ENCODE data around the gene TAF1. TPM values are rescaled to one million over a fixed set of nuclear protein-coding genes. Genes with fewer than 3 reads are reported as not detected.

The TAF1 gene
- total and polyA plus RNA-seq, 2 of the 13 experiments (the other 11 are each of a cell fraction or from before 2014, with no cell fraction given): 8.1 to 17.7 TPM

- TF ChIP-seq ARID2 (CRISPR knock-in tag; IDR thresholded peaks at IDR 0.05; ENCODE audit: borderline replicate concordance) (no peak), GLMP (CRISPR knock-in tag; IDR thresholded peaks at IDR 0.05; ENCODE audit: borderline replicate concordance) (no peak)
Observed at GRCh38 chrX:71514367-71515037, 148.3 kb downstream of the TAF1 start (continued).

GRCh38 chrX:71515038-71515396 lies 148.9 kb downstream of the TAF1 start:
- H3K4me3 ChIP-seq (replicated peaks in 1 of 3; ENCODE audit: insufficient read depth in 1 of 3, low read depth in 2 of 3, low read length in 3 of 3): no peak overlapping the region
- intact Hi-C loops (cut with micrococcal nuclease; ENCODE audit: unreplicated experiment) (no loop called here), in situ Hi-C loops (cut with HindIII; ENCODE audit: extremely low pct_ligation_motif_present, low pct_unique_long_range_greater_than_20kb) (no loop called here)
- no peak for ATAC-seq
- 56% methylated on average over 1 of the region's 2 CpGs for WGBS (ENCODE audit: low lambda C conversion rate)
- TF ChIP-seq HNRNPUL1 (IDR thresholded peaks at IDR 0.05; ENCODE audit: low read depth, low read length) (no peak), KDM3A (CRISPR knock-in tag; IDR thresholded peaks at IDR 0.05; ENCODE audit: low read depth) (no peak), SIN3A (IDR thresholded peaks at IDR 0.05; ENCODE audit: borderline replicate concordance, low read depth, low read length) (no peak), ZKSCAN8 (CRISPR knock-in tag; IDR thresholded peaks at IDR 0.05; ENCODE audit: borderline replicate concordance) (no peak), TRIM24 (CRISPR knock-in tag; IDR thresholded peaks at IDR 0.05) (no peak), MLXIP (CRISPR knock-in tag; IDR thresholded peaks at IDR 0.05; ENCODE audit: borderline replicate concordance) (no peak), KDM6A (CRISPR knock-in tag; IDR thresholded peaks at IDR 0.05; ENCODE audit: low read depth) (no peak)
- H3K9ac ChIP-seq (ENCODE audit: insufficient read depth, low read depth, low read length): no peak overlapping the region
- H3K27ac ChIP-seq (ENCODE audit: extremely low read length, insufficient read depth, low read length): no peak overlapping the region
- no peaks in the 10 kb centered on the region for H3K79me2 ChIP-seq (ENCODE audit: insufficient read depth, low read length)
- no peaks in the 10 kb centered on the region for H3K4me1 ChIP-seq (ENCODE audit: insufficient read depth, low read length)
- POLR2A ChIA-PET: no interaction called here
- H3K4me2 ChIP-seq (ENCODE audit: low read depth, low read length): no peak overlapping the region
- no peaks in the 10 kb centered on the region for H3K9me3 ChIP-seq (ENCODE audit: low read length)
- no TSS peak for BruUV-seq (replicated peaks)
- no peak for DNase-seq (ENCODE audit: low spot score)
- H2AFZ ChIP-seq (ENCODE audit: low read length): no peak overlapping the region
- no peaks in the 10 kb centered on the region for H3K36me3 ChIP-seq (replicated peaks in 1 of 2; ENCODE audit: control insufficient read depth in 1 of 2, insufficient read depth in 2 of 2, low read length in 2 of 2)
- H3K27me3 ChIP-seq (ENCODE audit: control insufficient read depth in 1 of 2, insufficient read depth in 2 of 2, low read length in 2 of 2): no peaks in the 10 kb centered on the region
- no peaks in the 10 kb centered on the region for H4K20me1 ChIP-seq (ENCODE audit: insufficient read depth, low read length)
- FAIRE-seq: no peak
- CTCF ChIA-PET (ENCODE audit: low intra/inter-chr PET ratio, low total read pairs): no interaction called here

Small RNA genes lying within 50 kb of the gene (small RNA-seq; reads per million reads assigned to genes)
- 0 reads per million in 3 experiments for gene AL590762.4 (ENCODE audit: insufficient read depth in 2 of 3, insufficient read length in 3 of 3, low read depth in 2 of 3, low replicate concordance in 1 of 3)
- gene RF00019 (ENCODE audit: insufficient read depth in 2 of 3, insufficient read length in 3 of 3, low read depth in 2 of 3, low replicate concordance in 1 of 3): 0 reads per million in 3 experiments

Other genes starting within 250 kb of the TAF1 start
- 15.0 and 16.0 TPM in 2 replicates for gene MED12, start 247.8 kb upstream of the TAF1 start, total RNA-seq (2016; rRNA removed; fragmentation: Illumina TruSeq; extraction: Trizol)
- gene MED12, start 247.8 kb upstream of the TAF1 start, polyA plus RNA-seq (2011; rRNA removed): 9.4 and 13.5 TPM in 2 replicates
- 0.04 TPM in 1 of 2 replicates, not detected in the other for gene NLGN3, start 221.5 kb upstream of the TAF1 start, total RNA-seq (2016; rRNA removed; fragmentation: Illumina TruSeq; extraction: Trizol)
- 0.16 and 0.29 TPM in 2 replicates for gene NLGN3, start 221.5 kb upstream of the TAF1 start, polyA plus RNA-seq (2011; rRNA removed)
- gene GJB1, start 143.1 kb upstream of the TAF1 start, total RNA-seq (2016; rRNA removed; fragmentation: Illumina TruSeq; extraction: Trizol): 47.8 and 111 TPM in 2 replicates
- gene GJB1, start 143.1 kb upstream of the TAF1 start, polyA plus RNA-seq (2011; rRNA removed): 161 and 197 TPM in 2 replicates
- gene ZMYM3, start 112.2 kb upstream of the TAF1 start, total RNA-seq (2016; rRNA removed; fragmentation: Illumina TruSeq; extraction: Trizol): 26.4 and 34.7 TPM in 2 replicates
- gene ZMYM3, start 112.2 kb upstream of the TAF1 start, polyA plus RNA-seq (2011; rRNA removed): 35.4 and 41.5 TPM in 2 replicates
- 387 and 408 TPM in 2 replicates for gene NONO, start 82.7 kb upstream of the TAF1 start, total RNA-seq (2016; rRNA removed; fragmentation: Illumina TruSeq; extraction: Trizol)
- 552 and 605 TPM in 2 replicates for gene NONO, start 82.7 kb upstream of the TAF1 start, polyA plus RNA-seq (2011; rRNA removed)
- 0.21 and 2.2 TPM in 2 replicates for gene ITGB1BP2, start 64.6 kb upstream of the TAF1 start, total RNA-seq (2016; rRNA removed; fragmentation: Illumina TruSeq; extraction: Trizol)
- gene ITGB1BP2, start 64.6 kb upstream of the TAF1 start, polyA plus RNA-seq (2011; rRNA removed): 0.88 and 0.90 TPM in 2 replicates
- gene OGT, start 166.7 kb downstream of the TAF1 start, total RNA-seq (2016; rRNA removed; fragmentation: Illumina TruSeq; extraction: Trizol): 52.5 and 71.7 TPM in 2 replicates
- 463 and 485 TPM in 2 replicates for gene OGT, start 166.7 kb downstream of the TAF1 start, polyA plus RNA-seq (2011; rRNA removed)
- gene GCNA, start 212.1 kb downstream of the TAF1 start, total RNA-seq (2016; rRNA removed; fragmentation: Illumina TruSeq; extraction: Trizol): 0.17 and 0.66 TPM in 2 replicates
- gene GCNA, start 212.1 kb downstream of the TAF1 start, polyA plus RNA-seq (2011; rRNA removed): 0.38 and 0.44 TPM in 2 replicates

Measured in HepG2 (cell line).